Common myeloid progenitor, CD34-positive (primary cell): ENCODE measurements around the gene PIP5K1C.

ENCODE experiments used
- CTCF ChIA-PET: fragments of 350-600 bp; sonication (Branson Sonifier 250); formaldehyde crosslinking; loops from one replicate; lab custom pipeline; 2021; ENCODE audit warnings: antibody characterized with exemption; lab: Charles Lee
- POLR2A ChIA-PET: fragments of 350-600 bp; sonication (Branson Sonifier 250); formaldehyde crosslinking; loops from one replicate; lab custom pipeline; 2021; ENCODE audit warnings: antibody characterized with exemption; lab: Charles Lee
- DNase-seq, 3 donors: peaks; one replicate each; pipeline versions ENCODE4 v3.0.0 to v3.0.0-alpha.2; 2013
- H3K27ac ChIP-seq, 2 experiments: 1 replicate in 1 of 2; 2 replicates in 1 of 2; pipeline ENCODE4 v1.7.0; 2013; ENCODE audit warnings: inconsistent platforms in 2 of 2, low read length in 2 of 2, mild to moderate bottlenecking in 2 of 2, low read depth in 1 of 2, moderate library complexity in 1 of 2; ENCODE audit not compliant: severe bottlenecking in 2 of 2, insufficient read depth in 1 of 2, poor library complexity in 1 of 2
- H3K27me3 ChIP-seq, 5 experiments: replicated peaks in 2 of 5; 1 replicate in 3 of 5; 2 replicates in 2 of 5; pipeline versions ENCODE4 v1.6.1 to v1.7.0; 2013; ENCODE audit warnings: low read length in 4 of 5, mild to moderate bottlenecking in 2 of 5, moderate library complexity in 2 of 5, inconsistent platforms in 1 of 5; ENCODE audit not compliant: insufficient read depth in 5 of 5, control insufficient read depth in 4 of 5
- H3K36me3 ChIP-seq, 4 experiments: 1 replicate in 2 of 4; 2 replicates in 2 of 4; pipeline versions ENCODE4 v1.6.1 to v1.7.0; 2013; ENCODE audit warnings: low read length in 3 of 4, control low read depth in 1 of 4, mild to moderate bottlenecking in 1 of 4; ENCODE audit not compliant: control insufficient read depth in 4 of 4, insufficient read depth in 4 of 4
- H3K4me1 ChIP-seq, 4 experiments: 1 replicate in 3 of 4; 2 replicates in 1 of 4; pipeline versions ENCODE4 v1.6.1 to v1.7.1; 2013; ENCODE audit warnings: low read length in 3 of 4, mild to moderate bottlenecking in 3 of 4, control low read depth in 1 of 4, inconsistent platforms in 1 of 4, moderate library complexity in 1 of 4; ENCODE audit not compliant: control insufficient read depth in 4 of 4, insufficient read depth in 4 of 4; ENCODE audit errors: control extremely low read depth in 1 of 4
- H3K4me3 ChIP-seq, 7 experiments: 1 replicate in 4 of 7; 2 replicates in 3 of 7; pipeline versions ENCODE4 v1.5.1 to v1.7.0; 2013; ENCODE audit warnings: mild to moderate bottlenecking in 7 of 7, low read length in 6 of 7, moderate library complexity in 6 of 7, inconsistent platforms in 2 of 7, low read depth in 2 of 7, control low read depth in 1 of 7; ENCODE audit not compliant: insufficient read depth in 4 of 7, control insufficient read depth in 1 of 7; ENCODE audit errors: extremely low read depth in 1 of 7
- H3K9me3 ChIP-seq, 5 experiments: 1 replicate in 4 of 5; 2 replicates in 1 of 5; pipeline versions ENCODE4 v1.6.1 to v1.7.1; 2013; ENCODE audit warnings: low read length in 4 of 5, mild to moderate bottlenecking in 2 of 5, inconsistent platforms in 1 of 5, low read depth in 1 of 5, moderate library complexity in 1 of 5; ENCODE audit not compliant: control insufficient read depth in 4 of 5, insufficient read depth in 2 of 5; ENCODE audit errors: control extremely low read depth in 1 of 5
- WGBS: methylation state at CpG from one replicate; pipeline ENCODE4 v1.1.5; 2013; ENCODE audit not compliant: insufficient coverage; 5-methylcytosine and 5-hydroxymethylcytosine counted together

The PIP5K1C gene

DNA sequence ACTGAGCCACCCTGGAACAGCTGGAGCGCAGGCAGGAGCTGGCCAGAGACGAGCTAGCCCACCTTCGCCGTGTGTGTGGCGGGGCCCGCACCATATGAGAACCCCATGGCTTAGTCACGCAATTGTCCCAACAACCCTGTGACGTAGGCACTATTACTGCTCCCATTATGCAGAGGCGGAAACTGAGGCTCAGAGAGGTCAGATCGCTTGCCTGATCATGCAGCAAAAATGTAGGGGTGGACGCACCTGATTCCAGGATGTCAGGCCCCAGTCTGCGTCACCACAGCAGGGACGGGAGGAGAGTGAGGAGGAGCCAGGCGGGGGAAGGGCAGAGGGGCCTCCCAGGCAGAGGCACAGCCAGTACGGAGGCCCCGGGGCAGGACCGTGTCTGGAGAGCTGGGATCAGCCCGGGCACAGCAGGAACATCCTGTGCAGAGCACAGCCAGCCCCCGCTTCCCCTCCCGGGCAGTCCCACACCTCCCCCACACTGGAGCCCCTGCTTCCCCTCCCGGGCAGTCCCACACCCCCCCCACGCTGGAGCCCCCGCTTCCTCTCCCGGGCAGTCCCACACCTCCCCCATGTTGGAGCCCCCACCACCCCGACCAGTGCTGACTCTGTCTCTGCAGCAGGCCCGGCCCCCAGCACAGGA, 16.7 kb downstream of the PIP5K1C start:
- ChIA-PET POLR2A (no interaction called here), CTCF (interaction anchor here (1.0 kb wide), 1 partner anchor 13 kb away, joined by 3 read pairs; no protein-coding TSS in a partner anchor)
- Histone ChIP-seq H3K4me1 (peaks cover 0 to 35% (median 24%) of the 10 kb centered on the region in 4 experiments), H3K36me3 (peaks cover 2 to 14% (median 5%) of the 10 kb centered on the region in 4 experiments), H3K27me3 (no peaks in the 10 kb centered on the region), H3K4me3 (no peak overlapping the region), H3K9me3 (peaks cover 0 to 8% (median 5%) of the 10 kb centered on the region in 5 experiments), H3K27ac (no peak overlapping the region)
- 64% methylated on average over 14 of the region's 26 CpGs for WGBS
- DNase-seq: no peak

DNA sequence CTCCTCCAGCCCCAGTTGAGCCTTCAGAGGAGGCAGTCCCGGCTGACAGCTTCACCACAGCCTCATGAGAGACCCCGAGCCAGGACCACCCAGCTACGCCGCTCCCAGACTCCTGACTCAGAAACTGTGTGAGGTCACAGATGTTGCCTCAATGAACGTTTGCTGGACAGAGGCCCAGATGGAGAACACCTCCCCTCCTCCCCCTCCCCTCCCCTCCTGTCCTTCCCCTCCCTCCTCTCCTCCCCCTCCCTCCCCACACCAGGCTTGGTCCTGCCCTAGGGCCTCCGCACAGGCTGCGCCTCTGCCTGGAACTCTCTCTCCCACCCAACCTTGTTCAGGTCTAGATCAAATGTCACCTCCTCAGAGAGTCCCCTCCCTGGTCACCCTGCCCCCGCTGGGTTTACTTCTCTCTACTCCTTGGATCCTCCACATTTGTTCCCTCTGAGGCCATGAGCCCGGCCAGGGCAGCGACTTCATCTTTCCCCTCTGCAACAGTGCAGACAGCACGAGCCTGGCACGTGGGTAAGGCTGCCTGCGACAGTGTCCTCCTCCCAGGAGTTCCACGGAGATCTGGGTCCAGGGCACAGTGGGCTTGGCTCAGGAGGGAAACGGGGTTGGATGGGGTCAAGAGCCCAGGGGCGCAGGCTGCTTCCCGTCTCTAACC, 17.4 kb downstream of the PIP5K1C start:
- CTCF ChIA-PET: interaction anchor here (1.0 kb wide), 1 partner anchor 14 kb away, joined by 3 read pairs; no protein-coding TSS in a partner anchor

DNA sequence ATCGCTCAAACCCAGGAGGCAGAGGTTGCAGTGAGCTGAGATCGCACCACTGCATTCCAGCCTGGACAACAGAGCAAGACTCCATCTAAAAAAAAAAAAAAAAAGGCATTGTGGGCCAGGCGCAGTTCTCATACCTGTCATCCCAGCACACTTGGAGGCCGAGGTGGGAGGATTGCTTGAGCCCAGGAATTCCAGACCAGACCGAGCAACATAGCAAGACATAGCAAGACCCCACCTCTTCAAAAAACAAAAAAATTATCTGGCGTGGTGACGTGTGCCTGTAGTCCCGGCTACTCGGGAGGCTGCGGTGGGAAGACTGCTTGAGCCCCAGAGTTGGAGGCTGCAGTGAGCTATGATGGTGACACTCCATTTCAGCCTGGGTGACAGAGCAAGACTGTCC, 18.0 kb downstream of the PIP5K1C start:
- H3K9me3 ChIP-seq: peaks cover 0 to 8% (median 5%) of the 10 kb centered on the region in 5 experiments
- H3K27me3 ChIP-seq: no peaks in the 10 kb centered on the region
- WGBS: 97% methylated on average over 6 of the region's 10 CpGs
- peaks cover 0 to 23% (median 13%) of the 10 kb centered on the region in 4 experiments for H3K4me1 ChIP-seq
- no peak overlapping the region for H3K27ac ChIP-seq
- no peak for DNase-seq
- CTCF ChIA-PET: no interaction called here
- peaks cover 2 to 14% (median 5%) of the 10 kb centered on the region in 4 experiments for H3K36me3 ChIP-seq
- POLR2A ChIA-PET: no interaction called here
- no peak overlapping the region for H3K4me3 ChIP-seq

More for the DNA sequence above, 17.4 kb downstream of the PIP5K1C start:
- Histone ChIP-seq H3K4me1 (peaks cover 0 to 29% (median 17%) of the 10 kb centered on the region in 4 experiments), H3K4me3 (no peak overlapping the region), H3K9me3 (peaks cover 0 to 8% (median 5%) of the 10 kb centered on the region in 5 experiments), H3K27me3 (no peaks in the 10 kb centered on the region), H3K27ac (no peak overlapping the region), H3K36me3 (peaks cover 2 to 14% (median 5%) of the 10 kb centered on the region in 4 experiments)
- no peak for DNase-seq
- POLR2A ChIA-PET: no interaction called here
- 98% methylated on average over 13 of the region's 17 CpGs for WGBS

DNA sequence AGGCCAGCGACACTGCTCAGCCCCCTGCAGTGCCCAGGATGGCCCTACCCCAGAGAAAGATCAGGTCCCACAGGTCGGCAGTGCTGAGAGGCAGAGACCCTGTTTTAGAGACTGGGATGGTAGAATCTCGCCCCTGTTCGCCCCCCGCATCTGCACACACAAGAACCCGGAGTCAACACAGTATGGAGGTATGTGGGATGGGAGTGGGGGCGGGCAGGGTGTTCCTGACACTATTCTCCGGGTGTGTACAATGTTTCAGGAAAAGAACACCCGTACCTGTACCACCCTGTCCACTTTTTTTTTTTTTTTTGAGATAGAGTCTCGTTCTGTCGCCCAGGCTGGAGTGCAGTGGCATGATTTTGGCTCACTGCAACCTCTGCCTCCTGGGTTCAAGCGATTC, 19.3 kb downstream of the PIP5K1C start:
- CTCF ChIA-PET: interaction anchor here (0.7 kb wide), 1 partner anchor 81 kb away, joined by 3 read pairs; the partner anchor contains the start of gene MRPL54
- POLR2A ChIA-PET: no interaction called here
- peaks cover 0 to 18% (median 16%) of the 10 kb centered on the region in 4 experiments for H3K4me1 ChIP-seq

DNA sequence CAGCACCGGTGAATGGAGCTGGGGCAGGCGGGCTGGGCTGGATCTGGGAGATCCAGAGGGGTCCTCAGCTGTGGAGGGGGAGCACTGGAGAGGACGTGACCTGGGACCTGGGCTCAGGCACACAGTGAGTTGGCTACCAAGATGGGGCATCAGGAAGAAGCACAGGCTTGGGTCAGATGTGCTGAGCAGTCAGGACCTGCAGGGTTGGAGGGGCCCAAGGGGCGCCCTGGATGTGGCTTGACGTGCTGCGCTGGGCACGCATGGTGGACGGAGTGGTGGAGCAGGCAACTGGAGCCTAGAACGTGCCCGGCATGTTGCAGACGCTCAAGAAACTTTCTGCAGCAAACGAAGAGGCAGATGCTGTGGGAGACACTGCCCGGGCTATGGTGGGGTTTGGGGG, 20.7 kb downstream of the PIP5K1C start:
- CTCF ChIA-PET: interaction anchor here (1.0 to 1.2 kb wide), 2 partner anchors 8 to 19 kb away, joined by 3 read pairs; no protein-coding TSS in a partner anchor
- H3K27me3 ChIP-seq: no peaks in the 10 kb centered on the region
- peaks cover 3 to 12% (median 5%) of the 10 kb centered on the region in 4 experiments for H3K36me3 ChIP-seq
- POLR2A ChIA-PET: no interaction called here
- DNase-seq: no peak
- H3K27ac ChIP-seq: no peak overlapping the region
- no peak overlapping the region for H3K4me3 ChIP-seq
- peaks cover 0 to 6% (median 4%) of the 10 kb centered on the region in 5 experiments for H3K9me3 ChIP-seq
- 93% methylated on average over 12 of the region's 13 CpGs for WGBS
- peaks cover 0 to 18% (median 16%) of the 10 kb centered on the region in 4 experiments for H3K4me1 ChIP-seq

More for the DNA sequence above, 19.3 kb downstream of the PIP5K1C start:
- DNase-seq: no peak
- Histone ChIP-seq H3K27ac (no peak overlapping the region), H3K27me3 (no peaks in the 10 kb centered on the region), H3K4me3 (no peak overlapping the region), H3K9me3 (peaks cover 0 to 8% (median 5%) of the 10 kb centered on the region in 5 experiments), H3K36me3 (peaks cover 2 to 14% (median 5%) of the 10 kb centered on the region in 4 experiments)
- 100% methylated on average over 2 of the region's 12 CpGs for WGBS

DNA sequence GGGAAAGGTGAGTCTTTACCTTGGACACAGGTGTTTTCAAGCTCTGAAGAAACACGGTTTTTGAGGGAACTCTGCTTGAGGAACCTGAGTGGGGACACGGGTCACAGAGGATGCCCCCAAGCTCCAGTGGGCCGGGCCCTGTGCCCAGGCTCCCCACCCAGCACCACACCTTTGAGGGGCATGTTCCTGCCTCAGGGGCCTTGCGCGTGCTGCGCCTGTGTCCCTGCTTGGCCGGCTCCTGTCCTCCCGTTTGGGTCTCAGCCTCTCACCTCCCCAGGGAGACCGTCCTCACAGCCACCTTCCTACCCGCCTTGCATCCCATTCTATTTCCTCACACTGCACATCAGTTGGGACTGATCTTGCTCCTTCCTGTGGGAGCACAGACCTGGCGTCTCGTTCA, 21.1 kb downstream of the PIP5K1C start:
- Histone ChIP-seq H3K27me3 (no peaks in the 10 kb centered on the region), H3K36me3 (peaks cover 0 to 7% (median 3%) of the 10 kb centered on the region in 4 experiments), H3K4me3 (no peak overlapping the region), H3K4me1 (peaks cover 0 to 18% (median 14%) of the 10 kb centered on the region in 4 experiments), H3K9me3 (peaks cover 0 to 1% (median 0%) of the 10 kb centered on the region in 5 experiments), H3K27ac (no peak overlapping the region)
- 90% methylated on average over 12 of the region's 12 CpGs for WGBS
- no peak for DNase-seq
- CTCF ChIA-PET: interaction anchor here (1.0 kb wide), 1 partner anchor 8 kb away, joined by 3 read pairs; no protein-coding TSS in a partner anchor
- POLR2A ChIA-PET: no interaction called here
